ENCODE data around the gene ADRA2B.

ADRA2B gene

GRCh38 chr2:96105152-96105915, 11.0 kb downstream of the ADRA2B start:
- H3K9ac ChIP-seq (ENCODE audit: low read depth, low read length) = no peak overlapping the region
- no peaks in the 10 kb centered on the region for H3K27me3 ChIP-seq (ENCODE audit: insufficient read depth, low read length)
- no peak overlapping the region for H3K27ac ChIP-seq (ENCODE audit: low read length)
- peaks cover 7% of the 10 kb centered on the region; the same call in 1 of the 2 replicates for H3K4me1 ChIP-seq (ENCODE audit: insufficient read depth, low read length)
- peaks cover 8% of the 10 kb centered on the region; the same call in 1 of the 2 replicates for H3K9me3 ChIP-seq (ENCODE audit: insufficient read depth, low read depth, low read length)
- no peaks in the 10 kb centered on the region for H3K36me3 ChIP-seq (ENCODE audit: insufficient read depth, low read depth, low read length)
- no peak overlapping the region for H3K4me3 ChIP-seq (ENCODE audit: low read length)

GRCh38 chr2:96104487-96104861, 11.9 kb downstream of the ADRA2B start:
- Histone ChIP-seq H3K36me3 (ENCODE audit: insufficient read depth, low read depth, low read length) (no peaks in the 10 kb centered on the region), H3K4me1 (ENCODE audit: insufficient read depth, low read length) (peaks cover 7% of the 10 kb centered on the region; the same call in 1 of the 2 replicates), H3K4me3 (ENCODE audit: low read length) (no peak overlapping the region), H3K9me3 (ENCODE audit: insufficient read depth, low read depth, low read length) (peaks cover 8% of the 10 kb centered on the region; the same call in 1 of the 2 replicates), H3K9ac (ENCODE audit: low read depth, low read length) (no peak overlapping the region), H3K27me3 (ENCODE audit: insufficient read depth, low read length) (no peaks in the 10 kb centered on the region), H3K27ac (ENCODE audit: low read length) (no peak overlapping the region)

DNA sequence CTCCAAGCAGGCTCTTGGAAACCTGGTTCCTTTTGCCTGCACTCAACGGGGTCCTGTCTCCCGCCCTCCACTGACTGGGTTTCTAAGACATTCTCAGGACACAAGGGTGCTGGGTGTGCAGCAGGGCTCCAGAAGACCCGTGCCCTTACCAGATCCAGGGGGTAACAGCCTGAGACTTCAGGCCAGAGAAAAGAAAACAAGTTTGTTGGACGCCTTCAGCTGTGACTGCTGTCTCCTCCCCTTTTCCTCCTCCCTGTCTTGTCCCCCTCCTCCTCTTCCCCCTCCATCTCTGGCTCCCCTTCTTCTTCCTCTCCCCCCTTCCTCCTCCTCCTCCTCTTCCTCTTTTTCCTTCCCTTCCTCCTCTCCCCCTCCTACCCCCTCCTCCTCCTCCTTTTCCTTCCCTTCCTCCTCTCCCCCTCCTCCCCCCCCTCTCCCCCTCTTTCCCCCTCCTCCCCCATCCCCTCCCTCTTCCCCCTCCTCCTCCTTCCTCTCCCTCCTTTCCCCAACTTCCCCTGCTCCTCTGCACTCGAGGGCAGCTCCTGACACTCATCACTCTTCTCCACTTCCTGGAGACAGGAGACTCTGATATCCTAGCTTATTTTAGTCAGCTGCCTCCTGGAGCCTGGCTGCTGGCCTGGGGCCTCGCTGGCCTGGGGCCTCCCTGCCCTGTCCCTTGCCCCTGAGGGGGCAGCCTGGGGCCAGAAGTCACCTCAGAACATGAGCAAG, 12.4 kb downstream of the ADRA2B start:
- peaks cover 8% of the 10 kb centered on the region; the same call in 1 of the 2 replicates for H3K9me3 ChIP-seq (ENCODE audit: insufficient read depth, low read depth, low read length)
- no peaks in the 10 kb centered on the region for H3K27me3 ChIP-seq (ENCODE audit: insufficient read depth, low read length)
- no peaks in the 10 kb centered on the region for H3K36me3 ChIP-seq (ENCODE audit: insufficient read depth, low read depth, low read length)
- peaks cover 7% of the 10 kb centered on the region; the same call in 1 of the 2 replicates for H3K4me1 ChIP-seq (ENCODE audit: insufficient read depth, low read length)
- no peak overlapping the region for H3K27ac ChIP-seq (ENCODE audit: low read length)
- H3K4me3 ChIP-seq (ENCODE audit: low read length) = no peak overlapping the region
- no peak overlapping the region for H3K9ac ChIP-seq (ENCODE audit: low read depth, low read length)

DNA sequence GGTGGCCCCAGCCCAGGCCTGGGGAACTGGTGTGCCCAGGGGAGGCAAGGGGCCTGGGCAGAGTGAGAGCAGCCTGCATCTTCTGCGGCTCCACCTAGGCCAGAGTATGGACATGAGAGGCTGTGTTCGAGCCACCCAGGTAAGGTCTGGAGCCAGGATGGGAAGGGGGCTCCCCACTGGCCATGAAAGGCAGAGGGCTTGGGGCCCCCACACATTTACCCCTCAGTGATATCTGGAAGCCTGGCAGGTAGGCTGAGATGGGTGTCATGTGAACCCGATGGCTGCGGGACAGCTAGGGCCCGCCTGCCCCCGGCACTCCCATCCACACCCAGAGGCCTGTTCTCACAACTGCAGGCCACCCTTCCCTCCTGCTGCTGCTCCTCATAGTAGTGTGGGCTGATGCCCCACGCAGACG, 13.2 kb downstream of the ADRA2B start:
- Histone ChIP-seq H3K4me3 (ENCODE audit: low read length) (no peak overlapping the region), H3K4me1 (ENCODE audit: insufficient read depth, low read length) (peaks cover 4% of the 10 kb centered on the region; the same call in 1 of the 2 replicates), H3K27me3 (ENCODE audit: insufficient read depth, low read length) (no peaks in the 10 kb centered on the region), H3K27ac (ENCODE audit: low read length) (no peak overlapping the region), H3K36me3 (ENCODE audit: insufficient read depth, low read depth, low read length) (no peaks in the 10 kb centered on the region), H3K9ac (ENCODE audit: low read depth, low read length) (no peak overlapping the region), H3K9me3 (ENCODE audit: insufficient read depth, low read depth, low read length) (peaks cover 8% of the 10 kb centered on the region; the same call in 1 of the 2 replicates)

DNA sequence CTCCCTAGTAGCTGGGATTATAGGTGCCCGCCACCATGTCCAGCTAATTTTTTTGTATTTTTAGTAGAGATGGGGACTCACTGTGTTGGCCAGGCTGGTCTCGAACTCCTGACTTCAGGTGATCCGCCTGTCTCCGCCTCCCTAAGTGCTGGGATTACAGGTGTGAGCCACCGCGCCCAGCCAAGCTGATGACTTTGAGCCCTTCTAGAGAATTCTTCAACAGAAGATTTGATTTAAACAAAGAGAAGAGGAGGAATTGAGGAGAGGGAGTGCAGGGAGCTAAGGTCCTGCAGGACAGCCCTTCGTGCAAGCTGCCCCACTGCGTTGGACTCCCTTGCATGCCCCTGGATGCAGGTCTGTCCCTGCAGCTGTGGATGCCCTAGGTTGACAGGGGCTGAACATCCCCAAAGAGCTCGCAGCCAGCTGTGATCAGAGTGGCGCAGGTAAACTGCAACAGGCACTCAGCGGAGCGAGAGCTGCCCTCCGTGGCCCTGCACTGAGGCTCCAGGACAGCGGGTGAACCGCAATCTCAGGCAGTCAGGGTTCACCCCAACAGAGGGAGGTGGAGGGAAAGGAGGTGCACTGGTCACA, 13.7 kb downstream of the ADRA2B start:
- Histone ChIP-seq H3K36me3 (ENCODE audit: insufficient read depth, low read depth, low read length) (no peaks in the 10 kb centered on the region), H3K9me3 (ENCODE audit: insufficient read depth, low read depth, low read length) (peaks cover 8% of the 10 kb centered on the region; the same call in 1 of the 2 replicates), H3K27ac (ENCODE audit: low read length) (no peak overlapping the region), H3K4me1 (ENCODE audit: insufficient read depth, low read length) (peaks cover 4% of the 10 kb centered on the region; the same call in 1 of the 2 replicates), H3K4me3 (ENCODE audit: low read length) (no peak overlapping the region), H3K9ac (ENCODE audit: low read depth, low read length) (no peak overlapping the region), H3K27me3 (ENCODE audit: insufficient read depth, low read length) (no peaks in the 10 kb centered on the region)

DNA sequence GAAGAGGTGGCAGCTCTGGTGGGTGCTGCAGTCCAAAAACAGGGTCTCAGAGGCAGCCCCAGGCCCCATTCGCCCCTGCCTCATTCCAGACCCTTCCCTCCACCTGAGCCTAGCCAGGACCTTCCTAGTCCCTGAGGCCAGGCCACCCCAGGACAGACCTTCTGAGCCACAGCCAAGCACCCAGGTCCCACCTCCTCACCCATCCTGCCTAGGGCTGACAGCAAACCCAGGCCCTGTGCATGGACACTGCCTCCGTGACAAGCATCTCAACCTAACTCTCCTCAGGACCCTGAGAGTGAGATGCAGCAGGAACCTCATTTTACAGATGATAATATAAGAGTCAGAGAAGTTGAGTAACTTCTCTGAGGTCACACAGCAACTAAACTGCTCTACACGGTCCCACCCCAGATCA, 15.5 kb downstream of the ADRA2B start:
- no peak overlapping the region for H3K9ac ChIP-seq (ENCODE audit: low read depth, low read length)
- H3K27ac ChIP-seq (ENCODE audit: low read length) = no peak overlapping the region
- H3K27me3 ChIP-seq (ENCODE audit: insufficient read depth, low read length) = no peaks in the 10 kb centered on the region
- peaks cover 8% of the 10 kb centered on the region; the same call in 1 of the 2 replicates for H3K9me3 ChIP-seq (ENCODE audit: insufficient read depth, low read depth, low read length)
- no peak overlapping the region for H3K4me3 ChIP-seq (ENCODE audit: low read length)
- H3K4me1 ChIP-seq (ENCODE audit: insufficient read depth, low read length) = no peaks in the 10 kb centered on the region; the same call in 1 of the 2 replicates
- H3K36me3 ChIP-seq (ENCODE audit: insufficient read depth, low read depth, low read length) = no peaks in the 10 kb centered on the region

- no peaks in the 10 kb centered on the region for H3K27me3 ChIP-seq (ENCODE audit: insufficient read depth, low read length)
- no peak overlapping the region for H3K9ac ChIP-seq (ENCODE audit: low read depth, low read length)
- no peak overlapping the region for H3K27ac ChIP-seq (ENCODE audit: low read length)
- H3K9me3 ChIP-seq (ENCODE audit: insufficient read depth, low read depth, low read length) = peaks cover 2% of the 10 kb centered on the region; the same call in 1 of the 2 replicates
- no peaks in the 10 kb centered on the region for H3K36me3 ChIP-seq (ENCODE audit: insufficient read depth, low read depth, low read length)
- H3K4me3 ChIP-seq (ENCODE audit: low read length) = no peak overlapping the region
- H3K4me1 ChIP-seq (ENCODE audit: insufficient read depth, low read length) = no peaks in the 10 kb centered on the region; the same call in 1 of the 2 replicates
Measured at GRCh38 chr2:96099861-96100798, 16.2 kb downstream of the ADRA2B start.

DNA sequence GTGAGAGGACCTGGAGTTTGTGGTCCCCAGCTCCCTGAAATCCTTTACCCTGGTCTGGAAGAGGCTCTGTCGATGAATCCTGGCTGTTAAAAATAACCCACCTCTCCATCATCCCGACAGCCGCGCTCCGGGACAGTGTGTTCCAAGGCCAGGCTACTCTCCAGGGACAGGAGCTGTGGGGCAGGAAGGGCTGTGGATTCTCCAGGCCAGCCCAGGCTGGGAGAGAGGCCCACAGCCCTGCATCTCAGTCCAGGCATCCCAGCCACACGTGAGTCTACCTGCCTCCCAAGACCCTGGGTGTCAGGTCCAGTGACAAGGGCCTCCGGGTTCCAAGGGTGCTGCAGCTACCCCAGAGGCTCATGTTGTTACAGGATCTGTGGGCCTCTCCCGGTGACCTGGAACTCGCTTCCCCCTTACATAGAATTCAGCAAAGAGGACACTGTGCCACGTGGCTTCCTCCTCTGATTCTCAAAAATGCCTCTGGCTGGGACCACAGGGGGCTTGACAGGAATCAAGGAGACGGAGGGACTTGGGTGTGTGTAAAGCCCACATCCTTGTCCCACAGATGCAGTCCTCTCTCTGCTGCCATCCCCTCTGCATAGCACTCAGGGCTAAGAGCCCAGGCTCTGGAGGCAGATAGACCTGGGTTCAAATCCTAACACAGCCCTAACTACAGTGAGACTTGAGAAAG, 17.3 kb downstream of the ADRA2B start:
- H3K27ac ChIP-seq (ENCODE audit: low read length) = no peak overlapping the region
- no peaks in the 10 kb centered on the region for H3K27me3 ChIP-seq (ENCODE audit: insufficient read depth, low read length)
- no peaks in the 10 kb centered on the region for H3K36me3 ChIP-seq (ENCODE audit: insufficient read depth, low read depth, low read length)
- no peaks in the 10 kb centered on the region for H3K9me3 ChIP-seq (ENCODE audit: insufficient read depth, low read depth, low read length)
- no peaks in the 10 kb centered on the region; the same call in 1 of the 2 replicates for H3K4me1 ChIP-seq (ENCODE audit: insufficient read depth, low read length)
- H3K9ac ChIP-seq (ENCODE audit: low read depth, low read length) = no peak overlapping the region
- no peak overlapping the region for H3K4me3 ChIP-seq (ENCODE audit: low read length)

- no peaks in the 10 kb centered on the region; the same call in 1 of the 2 replicates for H3K4me1 ChIP-seq (ENCODE audit: insufficient read depth, low read length)
- H3K9ac ChIP-seq (ENCODE audit: low read depth, low read length) = no peak overlapping the region
- no peak overlapping the region for H3K4me3 ChIP-seq (ENCODE audit: low read length)
- no peak overlapping the region for H3K27ac ChIP-seq (ENCODE audit: low read length)
- H3K27me3 ChIP-seq (ENCODE audit: insufficient read depth, low read length) = no peaks in the 10 kb centered on the region
- H3K9me3 ChIP-seq (ENCODE audit: insufficient read depth, low read depth, low read length) = no peaks in the 10 kb centered on the region
- H3K36me3 ChIP-seq (ENCODE audit: insufficient read depth, low read depth, low read length) = no peaks in the 10 kb centered on the region
Measured at GRCh38 chr2:96097951-96098823, 18.2 kb downstream of the ADRA2B start.

DNA sequence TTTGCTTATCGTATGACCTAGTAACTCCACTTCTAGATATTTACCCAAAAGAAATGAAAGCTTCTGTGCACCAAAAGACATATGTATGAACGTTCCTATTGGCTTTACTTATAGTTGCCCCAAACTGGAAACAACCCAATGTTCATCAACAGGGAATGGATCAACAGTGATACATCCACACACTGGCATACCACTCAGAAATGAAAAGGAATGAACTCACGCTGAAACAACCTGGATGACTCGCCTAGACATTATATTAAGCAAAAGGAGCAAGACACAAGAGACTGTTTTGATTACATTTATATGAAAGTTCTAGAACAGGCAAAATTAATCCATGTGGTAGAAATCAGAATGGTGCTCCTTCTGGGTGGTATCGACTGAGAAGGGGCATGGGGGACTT, 18.9 kb downstream of the ADRA2B start:
- Histone ChIP-seq H3K9ac (ENCODE audit: low read depth, low read length) (no peak overlapping the region), H3K4me1 (ENCODE audit: insufficient read depth, low read length) (no peaks in the 10 kb centered on the region; the same call in 1 of the 2 replicates), H3K36me3 (ENCODE audit: insufficient read depth, low read depth, low read length) (no peaks in the 10 kb centered on the region)

More for the DNA sequence above, 18.9 kb downstream of the ADRA2B start:
- Histone ChIP-seq H3K4me3 (ENCODE audit: low read length) (no peak overlapping the region), H3K27ac (ENCODE audit: low read length) (no peak overlapping the region), H3K27me3 (ENCODE audit: insufficient read depth, low read length) (no peaks in the 10 kb centered on the region), H3K9me3 (ENCODE audit: insufficient read depth, low read depth, low read length) (no peaks in the 10 kb centered on the region)
